A673 (cell line): ENCODE results near the gene PEX5. TPM values are rescaled to one million over a fixed set of nuclear protein-coding genes. Genes with fewer than 3 reads are reported as not detected.

Source experiments
- BruUV-seq: library from RNA; stranded (reverse); fragments of 400-500 nt; replicated peaks from 2 replicates; lab custom pipeline; 2021; lab: Mats Ljungman, UMichigan
- CTCF ChIA-PET: fragments of 300-600 bp; sonication (Branson Sonifier 250); formaldehyde crosslinking; loops from one replicate; lab custom pipeline; 2022; ENCODE audit warnings: antibody characterized with exemption; lab: Charles Lee
- POLR2A ChIA-PET: fragments of 300-600 bp; sonication (Branson Sonifier 250); formaldehyde crosslinking; loops from one replicate; lab custom pipeline; 2022; ENCODE audit warnings: antibody characterized with exemption; ENCODE audit not compliant: low non-redundant PET; lab: Charles Lee
- DNase-seq: peaks from one replicate; pipeline ENCODE4 v3.0.0-alpha.2; 2015; ENCODE audit warnings: low spot score
- H3K27ac ChIP-seq: fragments of 200-600 bp; sonication (generic); 2 replicates; pipeline ENCODE4 v1.5.1; 2016; ENCODE audit warnings: mixed run types, low read depth, mild to moderate bottlenecking, mixed read lengths, antibody characterized with exemption, low read length; ENCODE audit not compliant: poor library complexity, severe bottlenecking
- H3K27me3 ChIP-seq: fragments of 200-600 bp; sonication (generic); replicated peaks from 2 replicates; pipeline ENCODE4 v1.6.1; 2017; ENCODE audit warnings: mixed run types, low read depth, mild to moderate bottlenecking, mixed read lengths, antibody characterized with exemption, low read length; ENCODE audit not compliant: insufficient read depth, poor library complexity
- H3K36me3 ChIP-seq: fragments of 200-600 bp; sonication (generic); 2 replicates; pipeline ENCODE4 v1.6.1; 2016; ENCODE audit warnings: mixed run types, mild to moderate bottlenecking, mixed read lengths, antibody characterized with exemption, low read length; ENCODE audit not compliant: insufficient read depth, poor library complexity, severe bottlenecking
- H3K4me1 ChIP-seq: fragments of 200-600 bp; sonication (generic); 2 replicates; pipeline ENCODE4 v1.6.1; 2017; ENCODE audit warnings: mixed run types, mild to moderate bottlenecking, mixed read lengths, antibody characterized with exemption, low read length; ENCODE audit not compliant: insufficient read depth, poor library complexity, severe bottlenecking
- H3K4me3 ChIP-seq: fragments of 200-600 bp; sonication (generic); 2 replicates; pipeline ENCODE4 v1.5.1; 2016; ENCODE audit warnings: low read depth, mixed run types, mild to moderate bottlenecking, mixed read lengths, low read length; ENCODE audit not compliant: poor library complexity, severe bottlenecking
- H3K9me3 ChIP-seq: fragments of 200-600 bp; sonication (generic); 2 replicates; pipeline ENCODE4 v1.6.1; 2016; ENCODE audit warnings: mixed run types, low read depth, mild to moderate bottlenecking, mixed read lengths, antibody characterized with exemption, low read length; ENCODE audit not compliant: poor library complexity, severe bottlenecking
- EZH2 ChIP-seq: fragments of 200-600 bp; sonication (generic); IDR thresholded peaks from 2 replicates; pipeline ENCODE4 v1.6.1; 2017; ENCODE audit warnings: borderline replicate concordance, low read depth, mild to moderate bottlenecking, mixed read lengths, antibody characterized with exemption, low read length; ENCODE audit not compliant: poor library complexity, severe bottlenecking
- intact Hi-C: fragments of 100-400 bp; cut with micrococcal nuclease; formaldehyde crosslinking; loops from one replicate; pipeline ENCODE4 v1.10.0; 2022; ENCODE audit not compliant: unreplicated experiment
- total RNA-seq: library from RNA; stranded (reverse); gene quantifications from 2 replicates; pipeline ENCODE4 v1.2.3, GENCODE V29; 2021
- TF ChIP-seq, protein P1 (sequence below): fragments of 300-800, 200-600 bp; sonication (generic); conservative IDR thresholded peaks from 2 replicates; pipeline ENCODE4 v1.5.1; 2017; ENCODE audit warnings: low read depth, mild to moderate bottlenecking, antibody characterized with exemption, low read length, moderate library complexity, mixed read lengths

Gene PEX5
- total RNA-seq, 1 experiment from 2014 or later: 36.9 TPM

GRCh38 chr12:7145671-7146070, 43.8 kb upstream of the PEX5 start:
- H3K4me1 ChIP-seq: no peaks in the 10 kb centered on the region
- no peaks in the 10 kb centered on the region for H3K9me3 ChIP-seq
- no peak overlapping the region for H3K4me3 ChIP-seq
- no peaks in the 10 kb centered on the region for H3K27me3 ChIP-seq
- BruUV-seq: no TSS peak
- TF ChIP-seq, protein P1, sequence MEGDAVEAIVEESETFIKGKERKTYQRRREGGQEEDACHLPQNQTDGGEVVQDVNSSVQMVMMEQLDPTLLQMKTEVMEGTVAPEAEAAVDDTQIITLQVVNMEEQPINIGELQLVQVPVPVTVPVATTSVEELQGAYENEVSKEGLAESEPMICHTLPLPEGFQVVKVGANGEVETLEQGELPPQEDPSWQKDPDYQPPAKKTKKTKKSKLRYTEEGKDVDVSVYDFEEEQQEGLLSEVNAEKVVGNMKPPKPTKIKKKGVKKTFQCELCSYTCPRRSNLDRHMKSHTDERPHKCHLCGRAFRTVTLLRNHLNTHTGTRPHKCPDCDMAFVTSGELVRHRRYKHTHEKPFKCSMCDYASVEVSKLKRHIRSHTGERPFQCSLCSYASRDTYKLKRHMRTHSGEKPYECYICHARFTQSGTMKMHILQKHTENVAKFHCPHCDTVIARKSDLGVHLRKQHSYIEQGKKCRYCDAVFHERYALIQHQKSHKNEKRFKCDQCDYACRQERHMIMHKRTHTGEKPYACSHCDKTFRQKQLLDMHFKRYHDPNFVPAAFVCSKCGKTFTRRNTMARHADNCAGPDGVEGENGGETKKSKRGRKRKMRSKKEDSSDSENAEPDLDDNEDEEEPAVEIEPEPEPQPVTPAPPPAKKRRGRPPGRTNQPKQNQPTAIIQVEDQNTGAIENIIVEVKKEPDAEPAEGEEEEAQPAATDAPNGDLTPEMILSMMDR: no peak
- no peak for TF ChIP-seq EZH2
- POLR2A ChIA-PET: no interaction called here
- H3K27ac ChIP-seq: no peak overlapping the region
- intact Hi-C loops: no loop called here
- CTCF ChIA-PET: interaction anchor here (0.7 kb wide), 1 partner anchor 108 kb away, joined by 5 read pairs; no protein-coding TSS in a partner anchor
- no peak for DNase-seq
- no peaks in the 10 kb centered on the region for H3K36me3 ChIP-seq

GRCh38 chr12:7146228-7146627, 43.3 kb upstream of the PEX5 start:
- H3K36me3 ChIP-seq: no peaks in the 10 kb centered on the region
- POLR2A ChIA-PET: no interaction called here

GRCh38 chr12:7146906-7147305, 42.6 kb upstream of the PEX5 start:
- POLR2A ChIA-PET: no interaction called here
- no peak for DNase-seq
- no peaks in the 10 kb centered on the region for H3K9me3 ChIP-seq
- H3K4me3 ChIP-seq: no peak overlapping the region
- H3K36me3 ChIP-seq: no peaks in the 10 kb centered on the region
- no peak overlapping the region for H3K27ac ChIP-seq
- CTCF ChIA-PET: no interaction called here
- no peaks in the 10 kb centered on the region for H3K27me3 ChIP-seq
- H3K4me1 ChIP-seq: no peaks in the 10 kb centered on the region
- BruUV-seq: no TSS peak
- TF ChIP-seq, protein P1: no peak
- no peak for TF ChIP-seq EZH2
- intact Hi-C loops: no loop called here

More at GRCh38 chr12:7146228-7146627, 43.3 kb upstream of the PEX5 start:
- Histone ChIP-seq H3K27ac (no peak overlapping the region), H3K27me3 (no peaks in the 10 kb centered on the region), H3K9me3 (no peaks in the 10 kb centered on the region), H3K4me3 (no peak overlapping the region), H3K4me1 (no peaks in the 10 kb centered on the region)
- DNase-seq: no peak
- no peak for TF ChIP-seq EZH2
- TF ChIP-seq, protein P1: no peak
- intact Hi-C loops: no loop called here
- CTCF ChIA-PET: no interaction called here
- BruUV-seq: no TSS peak
